ENCODE results near the gene LILRB5.
"Not testable (repeated sequence)": the region's sequence is repeated elsewhere in the genome, so short reads cannot be mapped to it uniquely, and the experiment has no call there.

GRCh38 chr19:54281729-54282075, 24.6 kb upstream of the LILRB5 start:
- TF ChIP-seq POLR2AphosphoS5, POLR2A (IDR thresholded peaks at IDR 0.05): not testable (repeated sequence)
